OCI-LY7 (cell line): ENCODE results near the gene MAPK12.

Source experiments
- EZH2phosphoT487 ChIP-seq: fragments of 200-600 bp; sonication (generic); IDR thresholded peaks from 2 replicates; pipeline ENCODE4 v1.6.1; 2018; ENCODE audit warnings: low read depth, borderline replicate concordance, mild to moderate bottlenecking, mixed run types, antibody characterized with exemption, low read length, moderate library complexity, mixed read lengths
- TF ChIP-seq, protein P1 (sequence below): fragments of 200-600 bp; sonication (generic); conservative IDR thresholded peaks from 2 replicates; pipeline ENCODE4 v1.5.1; 2014; ENCODE audit warnings: mild to moderate bottlenecking, antibody characterized with exemption, low read length, moderate library complexity, mixed read lengths

GRCh38 chr22:50203288-50203687, 58.2 kb downstream of the MAPK12 start:
- TF ChIP-seq, protein P1, sequence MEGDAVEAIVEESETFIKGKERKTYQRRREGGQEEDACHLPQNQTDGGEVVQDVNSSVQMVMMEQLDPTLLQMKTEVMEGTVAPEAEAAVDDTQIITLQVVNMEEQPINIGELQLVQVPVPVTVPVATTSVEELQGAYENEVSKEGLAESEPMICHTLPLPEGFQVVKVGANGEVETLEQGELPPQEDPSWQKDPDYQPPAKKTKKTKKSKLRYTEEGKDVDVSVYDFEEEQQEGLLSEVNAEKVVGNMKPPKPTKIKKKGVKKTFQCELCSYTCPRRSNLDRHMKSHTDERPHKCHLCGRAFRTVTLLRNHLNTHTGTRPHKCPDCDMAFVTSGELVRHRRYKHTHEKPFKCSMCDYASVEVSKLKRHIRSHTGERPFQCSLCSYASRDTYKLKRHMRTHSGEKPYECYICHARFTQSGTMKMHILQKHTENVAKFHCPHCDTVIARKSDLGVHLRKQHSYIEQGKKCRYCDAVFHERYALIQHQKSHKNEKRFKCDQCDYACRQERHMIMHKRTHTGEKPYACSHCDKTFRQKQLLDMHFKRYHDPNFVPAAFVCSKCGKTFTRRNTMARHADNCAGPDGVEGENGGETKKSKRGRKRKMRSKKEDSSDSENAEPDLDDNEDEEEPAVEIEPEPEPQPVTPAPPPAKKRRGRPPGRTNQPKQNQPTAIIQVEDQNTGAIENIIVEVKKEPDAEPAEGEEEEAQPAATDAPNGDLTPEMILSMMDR, result no peak
- no peak for TF ChIP-seq EZH2phosphoT487
